HG03521 (cell line): Measurements from ENCODE around the gene SBF1.
"Not testable (repeated sequence)": the region's sequence is repeated elsewhere in the genome, so short reads cannot be mapped to it uniquely, and the experiment has no call there.

Experiments used
- ATAC-seq: cut with Tn5 transposase; IDR thresholded peaks from one replicate; pipeline ENCODE4 v1.9.1; 2021; ENCODE audit warnings: mild to moderate bottlenecking, moderate library complexity; ENCODE audit not compliant: unreplicated experiment

The SBF1 gene

DNA sequence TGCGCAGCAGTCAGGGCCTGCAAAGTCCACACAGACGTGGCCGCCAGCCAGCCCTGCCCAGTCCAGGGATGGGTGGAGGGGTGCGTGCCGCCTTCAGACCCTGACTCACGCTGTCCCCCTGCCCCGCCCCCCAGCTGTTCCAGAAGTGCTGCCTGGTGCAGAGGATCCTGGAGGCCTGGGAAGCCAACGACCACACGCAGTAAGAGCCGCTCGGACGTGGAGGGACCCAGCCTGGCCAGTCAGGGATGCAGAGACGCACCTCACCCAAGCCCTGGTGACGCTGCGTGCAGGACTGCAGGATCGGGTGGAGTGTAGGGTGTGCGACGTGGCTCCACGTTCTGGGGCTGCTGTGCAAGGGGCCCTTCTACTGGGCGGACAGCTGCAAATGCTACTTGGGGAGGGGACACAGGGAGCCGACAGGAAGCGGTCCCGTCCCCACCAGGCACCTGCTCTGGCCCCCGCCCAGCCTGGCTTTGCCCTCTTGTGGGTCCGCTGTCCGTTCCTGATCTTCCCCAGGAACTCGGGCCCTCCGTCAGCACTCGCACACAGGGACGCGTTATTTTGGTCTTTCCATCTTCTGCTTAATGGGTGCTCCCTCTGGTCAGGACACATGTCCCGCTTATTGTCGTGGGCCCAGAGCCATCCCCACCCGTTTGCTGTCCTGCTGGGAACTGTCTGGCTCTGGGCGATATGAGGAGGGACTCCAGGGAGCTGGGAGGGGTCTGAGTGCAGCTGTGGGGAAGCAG is 42.5 kb downstream of the SBF1 start:
- no peak for ATAC-seq

DNA sequence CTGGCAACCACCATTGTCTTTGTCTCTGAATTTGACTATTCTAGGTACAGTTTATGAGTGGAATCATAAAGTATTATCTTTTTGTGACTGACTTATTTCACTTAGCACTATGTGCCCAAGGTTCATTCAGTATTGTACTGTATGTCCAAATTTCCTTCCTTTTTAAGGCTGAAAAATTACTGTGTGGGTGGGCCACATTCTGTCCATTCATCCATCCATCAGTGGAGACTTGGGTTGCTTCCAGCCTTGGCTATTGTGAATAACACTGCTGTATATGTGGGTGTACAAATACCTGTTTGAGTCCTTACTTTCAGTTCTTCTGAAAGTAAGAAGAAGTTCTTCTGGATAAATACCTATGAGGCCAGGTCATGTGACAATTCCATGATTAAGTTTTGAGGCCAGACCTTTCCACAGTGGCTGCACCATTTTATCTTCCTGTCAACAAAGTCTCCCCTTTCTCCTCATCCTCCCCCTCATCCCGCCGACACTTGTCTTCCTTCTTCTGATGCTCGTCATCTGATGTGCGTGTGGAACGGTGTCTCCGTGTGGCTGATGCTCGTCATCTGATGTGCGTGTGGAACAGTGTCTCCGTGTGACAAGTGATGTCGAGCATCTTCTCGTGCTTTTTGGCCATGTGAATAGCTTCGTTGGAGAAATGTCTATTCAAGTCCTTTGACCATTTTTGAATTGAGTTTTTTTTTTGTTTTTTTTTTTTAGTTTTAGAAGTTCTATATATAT is 49.5 kb downstream of the SBF1 start:
- ATAC-seq, result no peak

DNA sequence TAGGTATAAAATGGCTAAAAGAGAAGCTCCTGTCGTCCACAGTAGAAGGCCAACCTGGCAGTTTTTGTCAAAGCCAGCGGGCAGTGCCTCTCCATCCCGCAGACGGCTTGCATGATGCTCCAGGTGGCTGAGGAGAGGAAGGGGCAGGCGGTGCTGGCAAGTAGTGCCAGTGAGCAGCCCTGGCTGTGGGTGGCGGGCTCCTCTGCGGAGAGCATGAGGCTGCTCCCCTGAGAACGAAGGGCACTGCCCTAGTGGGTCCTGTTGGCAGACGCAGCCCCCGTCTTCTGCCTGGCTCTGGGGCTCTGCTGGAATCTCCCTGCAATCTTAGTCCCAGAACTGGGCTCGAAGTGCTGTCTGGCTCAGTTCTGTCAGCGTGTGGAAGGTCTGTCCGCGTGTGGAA is 50.9 kb downstream of the SBF1 start:
- ATAC-seq, result no peak

DNA sequence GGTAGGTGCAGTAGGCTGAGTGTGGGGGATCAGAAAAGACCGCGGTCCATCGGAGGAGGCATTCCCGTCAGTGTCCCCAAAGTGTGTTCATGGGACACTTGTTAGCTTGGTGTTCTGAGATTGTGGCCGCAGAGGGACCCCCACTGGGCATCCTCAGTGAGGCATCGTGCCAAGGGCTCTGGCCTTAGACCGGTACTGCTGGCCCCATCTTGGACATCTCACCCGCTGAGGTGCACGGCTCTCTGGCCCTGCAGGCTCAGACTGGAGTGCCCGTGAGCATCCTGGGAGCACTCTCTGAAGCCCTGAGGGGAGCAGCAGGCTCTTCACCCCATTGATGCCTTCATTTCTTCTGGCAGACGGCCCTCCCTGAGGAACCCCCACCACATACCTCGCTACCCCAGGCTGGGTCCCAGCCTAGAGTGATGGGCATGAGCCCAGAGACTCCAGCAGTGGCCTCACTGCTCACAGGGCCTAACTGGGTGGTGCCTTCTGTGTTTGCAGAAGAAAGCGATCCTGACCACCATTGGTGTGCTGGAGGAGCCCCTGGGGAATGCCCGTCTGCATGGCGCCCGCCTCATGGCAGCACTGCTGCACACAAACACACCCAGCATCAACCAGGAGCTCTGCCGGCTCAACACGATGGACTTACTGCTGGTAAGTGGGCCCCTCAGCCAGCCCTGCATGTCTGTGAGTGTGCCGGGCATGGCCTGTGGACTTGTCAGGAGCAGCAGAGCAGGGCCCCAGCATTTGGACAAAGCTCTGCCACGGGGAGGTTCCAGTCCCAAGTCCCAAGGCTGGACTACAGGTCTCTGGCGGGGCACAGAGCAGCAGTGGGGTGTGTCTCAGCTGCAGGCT is 51.6 kb downstream of the SBF1 start:
- ATAC-seq, result no peak

DNA sequence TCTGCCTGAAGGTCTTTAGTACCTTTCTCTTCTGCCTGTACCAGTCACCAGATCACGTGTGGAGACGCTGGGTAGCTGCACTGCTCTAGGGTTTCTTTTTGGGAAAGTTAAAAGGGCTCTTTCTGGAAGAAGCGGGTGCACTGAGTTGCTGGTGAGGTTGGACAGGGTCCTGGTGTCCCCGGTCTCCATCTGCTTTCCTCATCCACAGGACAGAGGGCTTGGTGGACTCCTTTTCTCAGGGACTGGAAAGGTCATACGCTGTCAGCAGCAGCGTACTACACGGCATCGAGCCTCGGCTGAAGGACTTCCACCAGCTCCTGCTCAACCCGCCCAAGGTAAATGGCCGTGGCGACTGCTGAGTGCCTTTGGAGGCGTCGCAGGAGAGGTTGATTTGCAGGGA is 52.8 kb downstream of the SBF1 start:
- no peak for ATAC-seq

DNA sequence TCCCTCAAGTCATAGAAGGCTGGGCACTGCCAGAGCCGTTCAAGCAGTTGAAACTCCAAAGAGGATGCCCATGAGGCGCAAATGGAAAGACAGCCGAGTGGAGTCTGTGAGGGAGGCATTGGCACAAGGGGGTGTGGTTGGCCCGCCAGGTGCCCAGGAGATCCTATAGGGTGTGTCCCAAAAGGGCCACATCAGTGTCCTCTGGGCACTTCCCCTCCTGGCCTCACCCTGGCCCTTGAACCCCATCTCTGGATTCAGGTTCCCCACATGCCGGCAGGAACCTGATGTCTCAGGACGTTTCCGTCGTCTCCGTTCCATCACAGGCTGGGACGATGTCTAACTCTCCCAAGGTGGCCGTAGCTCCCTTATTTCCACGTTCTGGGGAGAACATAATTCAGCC is 54.3 kb downstream of the SBF1 start:
- no peak for ATAC-seq

DNA sequence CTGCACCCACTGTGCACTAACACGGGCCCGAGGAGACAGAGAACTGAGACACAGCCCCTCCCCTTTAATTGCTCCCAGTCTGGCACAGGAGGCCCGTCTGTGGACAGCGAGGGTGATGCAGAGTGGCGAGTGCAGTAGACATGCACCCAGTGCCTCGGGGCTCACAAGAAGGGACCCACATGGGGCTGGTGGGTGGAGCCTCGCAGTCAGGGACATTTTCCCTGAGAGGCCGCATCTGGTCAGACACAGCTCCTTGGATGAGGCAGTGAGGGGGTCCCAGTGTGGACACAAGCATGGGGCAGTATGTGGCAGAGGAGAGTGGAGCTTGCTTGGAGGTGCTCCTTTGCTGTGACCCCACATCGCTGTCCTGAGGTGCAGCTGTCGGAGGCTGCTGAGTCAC is 54.8 kb downstream of the SBF1 start:
- no peak for ATAC-seq

DNA sequence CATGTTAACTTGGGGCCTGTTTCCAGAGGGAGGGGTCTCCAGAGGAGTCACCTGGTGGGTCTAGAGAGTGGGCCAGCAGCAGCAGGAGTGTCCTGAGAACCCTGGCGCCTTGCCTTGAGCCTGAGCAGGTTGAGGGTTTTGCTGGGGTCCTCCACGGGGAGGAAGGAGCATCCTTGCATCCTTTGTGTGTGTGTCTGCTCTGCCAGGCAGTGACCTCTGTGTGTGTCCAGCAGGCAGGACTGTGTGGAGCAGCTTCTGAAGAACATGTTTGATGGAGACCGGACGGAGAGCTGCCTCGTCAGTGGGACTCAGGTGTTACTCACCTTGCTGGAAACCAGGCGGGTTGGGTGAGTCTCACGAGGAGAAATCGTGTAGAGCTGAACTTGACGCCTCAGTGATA is 55.7 kb downstream of the SBF1 start:
- ATAC-seq, result no peak

DNA sequence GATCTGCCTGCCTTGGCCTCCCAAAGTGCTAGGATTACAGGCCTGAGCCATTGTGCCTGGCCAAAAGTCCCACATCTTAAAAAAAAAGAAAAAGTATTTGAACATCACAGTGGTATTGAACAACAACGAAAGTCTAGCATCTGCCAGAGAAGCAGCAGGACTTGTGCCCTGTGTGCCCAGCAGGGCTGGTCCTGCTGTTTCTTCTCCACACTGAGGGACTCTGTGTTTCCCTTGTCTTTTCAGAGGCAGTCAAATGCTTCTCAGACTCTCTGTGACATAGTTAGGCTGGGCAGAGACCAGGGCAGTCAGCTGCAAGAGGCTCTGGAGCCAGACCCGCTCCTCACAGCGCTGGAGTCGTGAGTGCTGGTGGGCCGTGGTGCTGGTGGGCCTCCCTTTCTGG is 56.2 kb downstream of the SBF1 start:
- ATAC-seq, result no peak

DNA sequence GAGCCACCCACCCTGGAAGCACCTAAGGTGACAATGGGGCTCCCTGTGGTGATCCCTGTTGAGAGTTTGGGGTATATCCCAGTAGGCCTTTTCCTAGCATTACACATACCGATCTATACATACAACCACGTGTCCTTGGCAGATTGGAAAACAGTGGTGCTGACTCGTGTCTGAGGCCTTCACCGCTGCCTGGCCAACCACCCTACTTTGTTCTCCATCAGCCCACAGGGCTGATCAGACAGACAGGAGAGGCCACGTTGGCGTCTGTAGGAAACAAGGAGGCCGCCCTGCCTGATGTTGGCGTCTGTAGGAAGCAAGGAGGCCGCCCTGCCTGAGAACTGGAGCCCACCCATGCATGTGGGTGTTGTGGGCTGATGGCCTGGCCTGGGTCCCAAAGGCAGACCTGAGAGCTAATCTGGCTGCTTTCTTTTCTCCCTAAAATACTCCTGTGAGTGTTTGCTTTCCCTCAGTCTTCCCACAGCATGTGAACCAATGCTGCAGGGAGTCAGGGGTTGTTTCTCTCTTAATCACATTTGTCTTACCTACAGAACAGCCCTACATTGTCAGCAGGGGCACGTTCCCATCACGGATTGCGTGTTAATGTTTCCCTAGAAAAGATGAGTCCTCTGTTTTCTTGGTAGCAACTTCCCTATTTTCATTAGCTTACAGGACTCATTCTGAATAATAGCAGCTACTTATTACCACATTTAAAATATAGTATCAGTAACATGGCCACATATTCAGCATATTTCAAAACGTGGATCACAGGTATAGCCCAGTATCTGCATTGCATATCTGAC is 57.2 kb downstream of the SBF1 start:
- ATAC-seq, result no peak

DNA sequence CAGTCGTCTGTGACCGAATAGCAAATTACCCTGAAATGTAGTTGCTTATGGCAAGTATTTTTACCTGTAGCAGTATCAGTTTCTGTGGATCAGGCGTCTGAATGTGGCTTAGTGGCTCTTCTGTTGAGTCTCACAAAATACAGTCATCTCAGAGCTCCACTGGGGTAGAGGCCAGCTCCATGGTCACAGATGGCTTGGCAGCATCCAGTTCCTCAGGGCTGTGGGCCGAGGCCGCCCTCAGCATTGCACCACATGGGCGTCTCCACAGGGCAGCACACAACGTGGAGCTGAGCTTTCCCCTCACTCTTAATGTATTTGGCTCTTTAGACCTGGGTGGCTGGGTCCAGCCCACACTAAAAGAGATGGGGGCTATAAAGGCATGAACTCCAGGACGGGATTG is 57.8 kb downstream of the SBF1 start:
- no peak for ATAC-seq

DNA sequence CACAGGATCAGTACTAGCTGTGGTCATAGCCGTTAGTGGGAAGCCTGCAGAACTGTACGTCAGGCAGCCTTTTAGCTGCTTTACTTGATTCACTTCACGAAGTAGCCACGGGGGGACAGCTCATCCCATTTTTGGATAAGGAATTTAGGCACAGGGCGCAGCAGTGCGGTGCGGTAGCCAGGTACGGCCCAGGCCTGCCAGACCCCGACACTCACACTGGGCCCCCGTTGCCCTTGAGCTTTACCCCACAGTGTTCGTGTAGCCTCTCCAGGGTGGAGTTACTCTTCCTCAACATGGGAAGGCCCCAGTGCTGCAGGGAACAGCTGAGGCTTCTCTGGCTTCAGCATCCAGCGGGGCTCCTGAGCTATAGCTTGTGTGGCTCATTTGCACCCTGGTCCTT is 59.4 kb downstream of the SBF1 start:
- no peak for ATAC-seq

DNA sequence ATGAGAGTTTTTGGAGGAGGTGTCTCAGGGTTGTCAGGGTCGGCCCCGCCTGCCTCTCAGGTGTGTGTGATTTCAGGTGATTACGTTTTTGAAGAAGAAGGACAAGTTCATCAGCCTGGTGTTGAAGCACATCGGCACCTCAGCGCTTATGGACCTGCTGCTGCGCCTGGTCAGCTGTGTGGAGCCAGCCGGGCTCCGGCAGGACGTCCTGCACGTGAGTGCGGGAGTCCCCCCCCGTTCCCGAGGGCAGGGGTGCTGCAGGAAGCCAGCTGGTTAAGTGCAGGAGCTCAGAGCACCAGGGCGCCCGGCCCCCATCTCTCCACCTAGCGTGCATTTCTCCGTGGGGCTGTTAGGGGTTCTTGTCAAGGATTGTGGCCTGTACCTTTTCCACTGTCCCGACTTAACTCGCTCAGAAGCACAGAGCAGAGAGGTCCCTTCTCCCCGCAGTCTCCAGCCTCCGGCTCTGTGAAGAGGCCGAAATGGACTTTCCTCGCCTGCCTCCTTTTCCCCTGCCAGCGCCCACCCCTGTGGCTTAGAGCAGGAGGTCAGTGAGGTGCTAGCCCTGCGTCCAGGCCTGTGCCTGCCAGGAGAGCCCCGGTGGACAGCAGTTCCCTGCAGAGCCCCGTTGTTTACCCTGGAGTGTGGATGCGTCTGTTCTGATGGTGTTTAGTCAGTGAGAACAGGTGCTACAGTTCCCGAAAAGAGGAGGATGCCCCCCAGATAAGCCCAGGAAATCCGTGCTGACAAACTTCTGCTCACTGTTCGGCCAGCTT is 60.2 kb downstream of the SBF1 start:
- no peak for ATAC-seq

DNA sequence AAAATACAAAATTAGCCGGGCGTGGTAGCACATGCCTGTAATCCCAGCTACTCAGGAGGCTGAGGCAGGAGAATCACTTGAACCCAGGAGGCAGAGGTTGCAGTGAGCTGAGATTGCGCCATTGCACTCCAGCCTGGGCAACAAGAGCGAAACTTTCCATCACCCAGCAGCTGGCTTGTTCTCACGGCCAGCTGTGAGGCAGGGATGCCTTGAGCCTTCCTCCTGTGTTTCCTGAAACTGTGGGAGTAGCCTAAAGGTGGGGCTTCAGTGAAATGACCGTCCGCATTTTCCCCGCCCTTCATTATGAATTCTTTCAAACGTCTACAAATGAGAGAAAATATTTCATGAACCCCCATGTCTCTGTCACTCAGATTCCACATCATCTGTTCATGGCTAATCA is 65.9 kb downstream of the SBF1 start:
- ATAC-seq, result not testable (repeated sequence)

DNA sequence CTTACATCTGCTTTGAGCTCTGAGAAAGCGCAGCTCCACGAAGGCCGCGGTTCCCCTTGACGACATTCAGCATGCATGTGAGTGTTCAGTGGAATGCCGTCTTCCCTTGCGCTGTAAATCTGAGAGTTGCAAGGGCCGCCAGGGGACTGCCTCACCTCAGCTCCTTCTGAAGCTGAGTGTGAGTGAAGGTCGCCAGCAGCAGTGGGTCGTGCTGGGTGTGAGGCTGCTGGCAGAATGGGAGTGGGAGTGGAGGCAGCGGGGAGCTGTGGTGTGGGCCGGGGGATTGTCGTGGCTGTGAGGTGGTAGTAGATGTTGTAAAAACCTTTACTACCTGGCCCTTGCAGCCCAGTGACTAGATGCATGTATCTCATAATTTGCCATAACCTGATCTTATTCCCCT is 66.5 kb downstream of the SBF1 start:
- ATAC-seq, result no peak

DNA sequence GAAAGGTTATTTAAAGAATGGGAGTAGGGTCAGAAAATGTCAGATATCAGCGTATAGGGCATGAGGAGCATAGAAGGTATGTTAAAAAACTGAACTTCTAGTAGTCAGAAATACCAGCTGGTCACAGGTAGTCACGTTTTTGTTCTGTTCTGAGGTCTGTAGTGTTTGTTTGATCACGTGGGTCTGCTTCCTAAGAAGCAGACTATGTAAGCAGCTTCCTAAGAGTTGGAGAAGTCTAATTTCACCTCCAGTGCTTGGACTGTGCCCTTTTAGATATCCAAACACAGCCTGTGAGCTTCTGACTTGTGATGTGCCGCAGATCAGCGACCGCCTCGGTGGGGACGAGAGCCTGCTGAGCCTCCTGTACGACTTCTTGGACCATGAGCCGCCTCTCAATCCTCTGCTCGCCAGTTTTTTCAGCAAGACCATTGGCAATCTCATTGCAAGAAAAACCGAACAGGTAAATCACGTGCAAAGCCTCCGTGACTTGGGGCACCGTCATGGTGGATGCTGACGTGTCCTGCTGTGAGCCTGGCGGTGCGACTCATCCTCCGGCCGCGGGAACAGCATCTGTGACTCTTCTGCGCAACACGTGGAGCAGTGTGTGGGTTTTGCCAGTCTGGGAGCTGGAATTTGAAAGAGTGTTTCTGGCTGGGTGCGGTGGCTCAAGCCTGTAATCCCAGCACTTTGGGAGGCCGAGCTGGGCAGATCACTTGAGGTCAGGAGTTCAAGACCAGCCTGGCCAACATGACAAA is 68.2 kb downstream of the SBF1 start:
- ATAC-seq, result no peak

DNA sequence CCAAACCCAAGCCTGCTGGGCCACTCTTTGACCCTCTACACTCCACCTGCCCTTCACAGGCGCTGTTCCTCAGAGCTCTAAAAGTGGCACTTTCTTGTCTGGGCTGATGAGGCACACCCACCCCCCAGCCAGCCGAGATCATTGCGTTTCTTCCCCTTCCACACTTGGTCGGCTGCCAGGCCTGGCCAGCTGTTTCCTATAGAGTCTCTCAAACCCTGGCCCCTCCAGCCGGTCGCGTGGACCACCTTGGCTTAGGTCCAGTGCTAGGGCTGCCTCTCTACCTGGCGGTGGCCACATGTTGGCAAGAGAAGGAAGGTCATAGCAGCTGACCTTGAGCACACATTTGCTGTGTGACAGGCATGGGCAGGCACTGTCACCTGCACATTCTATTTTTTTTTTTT is 71.1 kb downstream of the SBF1 start:
- no peak for ATAC-seq

DNA sequence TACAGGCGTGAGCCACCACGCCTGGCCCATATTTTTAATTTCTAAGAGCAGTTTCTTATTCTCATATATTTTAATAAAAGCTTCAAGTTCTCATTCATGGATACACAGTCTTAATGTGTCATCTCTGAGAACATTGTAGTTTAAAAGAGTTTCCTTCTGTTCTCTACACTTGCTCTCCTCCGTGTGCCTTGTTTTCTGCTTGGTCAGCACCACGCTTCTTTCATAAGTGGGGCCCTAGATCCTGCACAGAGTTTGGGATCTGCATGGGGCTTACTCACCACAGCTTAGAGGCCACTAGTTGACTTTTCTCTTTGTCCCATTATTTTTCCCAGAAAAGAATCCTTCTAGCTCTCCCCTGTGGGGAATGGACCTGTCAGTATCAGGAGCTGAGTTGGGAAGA is 72.9 kb downstream of the SBF1 start:
- ATAC-seq, result no peak

DNA sequence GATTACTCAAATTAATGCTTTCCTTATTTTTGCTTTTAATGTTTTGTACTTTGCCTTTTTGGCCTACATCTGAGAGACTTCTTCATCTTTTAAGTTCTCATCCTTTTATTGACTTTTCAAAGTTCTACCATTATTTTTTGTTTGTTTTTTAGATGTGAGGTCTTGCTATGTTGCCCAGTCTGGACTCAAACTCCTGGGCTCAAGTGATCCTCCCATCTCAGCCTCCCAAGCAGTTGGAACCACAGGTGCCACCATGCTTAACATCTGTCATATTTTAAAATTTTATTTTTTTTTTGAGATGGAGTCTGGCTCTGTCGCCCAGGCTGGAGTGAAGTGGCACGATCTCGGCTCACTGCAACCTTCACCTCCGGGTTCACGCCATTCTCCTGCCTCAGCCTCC is 73.9 kb downstream of the SBF1 start:
- no peak for ATAC-seq
